Hypothalamus (tissue), 51 donors: Measurements from ENCODE around the gene ARHGAP22.

Experiments used
- DNase-seq, 51 donors: peaks; one replicate each; lab custom pipeline; 2025; lab: John Stamatoyannopoulos, UW

Gene ARHGAP22

DNA sequence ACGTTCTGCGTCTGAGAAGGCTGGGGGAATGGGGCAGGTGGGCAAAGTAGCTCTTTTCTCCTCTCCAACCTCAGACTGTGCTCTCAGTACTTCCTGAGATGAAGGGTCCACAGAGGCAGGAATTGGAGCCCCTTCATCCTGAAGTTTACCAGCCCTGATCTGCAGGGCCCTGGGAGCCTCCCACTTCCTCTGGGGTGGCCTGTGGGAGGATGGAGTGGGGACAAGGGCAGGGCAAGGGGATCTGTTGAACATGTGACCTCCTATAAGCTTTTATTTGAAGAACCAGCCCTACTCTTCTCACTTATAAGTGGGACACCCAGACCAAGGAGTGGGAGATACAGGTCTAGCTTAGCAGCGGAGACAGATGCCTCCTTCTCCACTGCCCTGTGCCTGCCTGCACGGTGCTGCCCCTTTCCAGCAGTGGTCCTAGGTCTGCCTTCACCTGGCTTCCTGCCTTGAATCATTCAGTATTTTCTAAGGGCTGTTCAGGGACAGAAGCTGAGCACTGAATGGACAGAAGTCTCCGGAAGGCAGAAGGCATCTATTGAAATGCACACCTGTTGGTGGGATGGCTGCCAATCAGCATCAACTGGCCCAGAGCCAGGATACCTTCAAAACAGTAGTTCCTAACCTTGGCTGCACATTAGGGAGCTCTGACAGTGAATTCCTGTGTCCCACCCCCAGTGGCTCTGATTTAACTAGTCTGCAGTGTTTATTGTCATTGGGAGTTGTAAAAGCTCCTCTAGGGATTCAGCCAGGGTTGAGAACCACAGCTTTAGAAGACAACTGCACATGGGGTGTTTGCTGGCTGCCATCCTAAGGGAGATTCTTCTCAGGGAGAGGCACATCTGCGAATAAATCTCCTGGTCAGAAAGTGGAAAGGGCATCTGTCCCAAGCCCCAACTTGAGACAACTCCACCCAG, 2.7 kb upstream of the ARHGAP22 start:
- no peak for DNase-seq

DNA sequence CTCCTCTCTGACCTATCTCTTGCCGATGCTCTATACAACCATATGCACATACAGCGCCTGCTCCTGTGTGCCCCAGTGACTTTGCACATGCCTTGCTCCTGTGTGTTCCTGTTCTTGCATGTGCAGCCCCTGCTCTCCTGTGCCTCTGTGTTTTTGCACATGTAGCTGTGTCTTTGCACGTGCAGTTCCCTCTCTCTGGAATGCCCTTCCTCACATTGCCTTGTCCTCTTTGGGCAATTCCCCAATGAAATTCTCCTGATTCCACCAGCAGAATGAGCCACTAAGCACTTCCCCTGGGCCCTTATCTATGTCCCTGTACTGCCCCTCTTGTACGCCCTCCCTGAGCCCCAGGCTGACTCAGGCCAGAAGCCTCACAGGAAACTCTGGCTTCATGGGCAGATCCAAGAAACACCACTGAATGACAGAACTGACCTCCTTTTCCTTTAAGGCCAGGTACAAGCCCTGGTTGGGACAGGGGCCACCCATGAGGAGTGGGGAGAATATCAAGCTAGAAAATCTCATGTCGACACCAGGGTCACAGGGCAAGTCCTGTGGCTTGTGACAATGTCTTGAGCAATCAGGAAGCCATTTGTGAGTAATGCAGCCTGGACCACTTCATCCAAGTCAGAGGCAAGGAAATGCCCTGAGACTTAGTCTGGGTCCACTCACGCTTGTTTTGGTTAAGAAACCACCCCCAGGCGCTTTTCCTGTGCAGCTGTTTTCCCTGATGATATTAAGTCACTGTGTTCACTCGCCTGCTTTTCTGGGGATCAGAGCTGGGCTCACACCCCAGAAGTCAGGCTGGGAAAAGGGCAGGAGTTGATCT, 1.9 kb upstream of the ARHGAP22 start:
- no peak for DNase-seq

GRCh38 chr10:48605786-48606529, 1.1 kb upstream of the ARHGAP22 start:
- no peak for DNase-seq

DNA sequence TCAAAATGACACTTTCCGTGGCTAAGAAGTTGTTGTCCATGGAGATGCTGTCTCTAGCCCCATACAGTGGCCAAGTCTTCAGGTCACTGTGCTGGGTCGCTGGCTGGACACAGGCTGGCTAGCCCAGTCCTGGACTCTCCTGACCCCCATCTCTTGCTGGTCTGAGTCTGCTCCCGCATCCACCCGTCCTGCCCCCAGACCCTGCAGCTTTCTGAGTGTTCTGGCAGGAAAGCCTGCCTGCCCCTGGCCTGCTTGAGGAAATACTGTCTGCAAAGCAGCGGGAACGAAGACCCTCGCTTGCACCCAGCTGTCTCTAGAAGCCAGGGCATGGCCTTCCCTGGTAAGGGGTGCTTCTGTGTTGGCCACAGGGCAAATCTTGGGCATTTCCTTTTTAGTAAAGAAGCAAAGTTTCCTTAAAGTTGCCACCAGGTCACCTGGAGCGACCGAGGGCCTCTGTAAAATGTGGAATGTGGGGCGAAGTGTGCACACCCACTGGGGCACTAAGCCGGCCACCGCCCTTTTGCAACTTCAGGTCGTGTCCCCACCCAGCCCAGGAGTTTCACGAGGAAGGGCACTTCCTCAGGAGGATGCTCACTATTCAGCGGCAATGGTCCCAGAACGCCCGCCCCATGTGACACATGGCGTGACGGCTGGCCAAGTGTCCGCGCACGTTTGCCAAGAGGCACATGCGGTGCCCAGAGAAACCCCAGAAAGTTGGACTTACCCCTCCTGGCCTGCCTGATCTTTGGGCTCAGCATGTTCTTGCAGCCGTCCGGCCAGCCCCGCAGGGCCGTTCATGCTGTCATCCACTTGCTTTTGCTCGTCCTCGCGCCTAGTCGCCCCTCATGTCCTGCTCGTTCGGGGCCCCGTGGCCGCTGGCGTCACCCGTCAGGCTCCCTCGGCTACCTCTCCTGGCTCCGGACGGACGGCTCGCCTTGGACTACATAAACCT, 558 bp downstream of the ARHGAP22 start:
- peak in 33 of 51 donors; percentile 28 to 87 (median 62) for DNase-seq

DNA sequence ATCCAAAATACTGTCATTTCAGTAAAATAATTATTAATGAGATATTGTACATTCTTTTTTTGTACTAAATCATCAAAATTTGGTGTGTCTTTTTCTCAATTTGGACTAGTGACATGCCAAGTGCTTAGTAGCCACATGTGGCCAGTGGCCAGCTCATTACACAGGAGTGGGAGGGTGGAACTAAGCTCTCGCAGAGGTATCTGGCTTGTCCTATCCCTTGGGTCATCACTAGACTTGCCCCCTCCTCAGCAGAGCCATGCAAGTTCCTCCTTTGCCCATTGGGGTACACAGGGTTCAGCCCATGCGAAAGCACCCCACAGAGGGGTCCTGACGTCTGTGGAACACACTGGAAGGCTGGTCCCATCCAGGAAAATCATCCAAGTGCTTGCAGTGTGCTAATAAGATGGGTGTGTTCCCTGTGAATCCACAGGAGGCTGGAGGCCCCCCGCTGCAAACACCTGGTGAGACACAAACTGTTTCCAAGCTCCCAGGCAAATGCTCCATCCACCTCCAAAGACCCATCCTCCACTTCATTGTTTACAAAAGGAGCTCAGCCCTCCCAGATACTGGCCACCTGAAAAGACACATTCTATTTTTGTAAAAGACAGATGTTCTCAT, 1.3 kb downstream of the ARHGAP22 start:
- DNase-seq = no peak

DNA sequence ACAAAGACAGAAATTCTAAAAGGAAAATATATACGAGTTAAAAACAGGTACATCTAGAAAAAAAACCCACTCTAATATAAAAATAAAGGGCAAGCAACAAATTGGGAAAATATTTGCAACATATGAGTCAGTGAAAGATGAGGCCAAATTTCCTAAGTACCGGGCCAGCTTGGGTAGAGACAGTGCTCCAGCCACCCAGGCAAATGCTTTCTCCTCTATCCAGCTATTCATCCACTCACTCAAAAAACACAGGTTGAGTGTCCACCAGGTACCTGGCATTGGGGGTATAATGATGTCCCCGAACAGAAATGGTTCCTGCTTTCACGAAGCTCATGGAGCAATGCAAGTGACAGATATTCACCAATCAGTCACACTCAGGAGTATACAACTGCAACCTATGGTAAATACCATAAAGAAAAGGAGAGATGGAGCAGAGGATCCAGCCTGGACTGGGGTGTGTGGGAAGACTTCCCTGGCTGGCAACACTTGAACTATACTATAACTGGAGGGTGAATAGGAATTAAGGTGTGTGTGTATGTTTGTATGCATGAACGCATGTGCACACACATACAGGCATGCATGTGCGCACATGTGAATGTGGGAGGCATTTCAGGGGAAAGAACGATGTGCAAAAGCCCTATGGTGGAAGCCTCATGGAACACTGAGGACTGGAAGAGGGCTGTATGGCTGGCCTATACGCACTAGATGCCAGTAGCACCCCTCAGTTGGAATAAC, 2.3 kb downstream of the ARHGAP22 start:
- no peak for DNase-seq

DNA sequence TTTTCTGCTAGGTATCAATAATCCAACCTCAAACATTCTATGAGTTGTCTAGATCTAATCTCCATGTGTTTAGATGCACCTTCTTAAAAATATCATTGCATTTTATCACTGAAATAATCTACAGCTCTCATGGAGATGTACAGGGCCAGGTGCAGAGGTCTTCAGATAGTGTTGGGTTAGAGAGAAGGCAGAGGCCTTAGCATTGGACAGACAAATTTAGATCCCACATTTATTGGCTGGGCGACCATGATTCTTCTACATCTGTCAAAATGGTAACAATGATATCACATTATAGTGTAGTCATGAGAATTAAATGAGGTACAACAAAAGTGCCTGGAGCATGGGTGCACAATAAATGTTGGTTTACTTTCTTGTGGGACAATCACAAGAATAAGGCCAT, 3.1 kb downstream of the ARHGAP22 start:
- DNase-seq = no peak

DNA sequence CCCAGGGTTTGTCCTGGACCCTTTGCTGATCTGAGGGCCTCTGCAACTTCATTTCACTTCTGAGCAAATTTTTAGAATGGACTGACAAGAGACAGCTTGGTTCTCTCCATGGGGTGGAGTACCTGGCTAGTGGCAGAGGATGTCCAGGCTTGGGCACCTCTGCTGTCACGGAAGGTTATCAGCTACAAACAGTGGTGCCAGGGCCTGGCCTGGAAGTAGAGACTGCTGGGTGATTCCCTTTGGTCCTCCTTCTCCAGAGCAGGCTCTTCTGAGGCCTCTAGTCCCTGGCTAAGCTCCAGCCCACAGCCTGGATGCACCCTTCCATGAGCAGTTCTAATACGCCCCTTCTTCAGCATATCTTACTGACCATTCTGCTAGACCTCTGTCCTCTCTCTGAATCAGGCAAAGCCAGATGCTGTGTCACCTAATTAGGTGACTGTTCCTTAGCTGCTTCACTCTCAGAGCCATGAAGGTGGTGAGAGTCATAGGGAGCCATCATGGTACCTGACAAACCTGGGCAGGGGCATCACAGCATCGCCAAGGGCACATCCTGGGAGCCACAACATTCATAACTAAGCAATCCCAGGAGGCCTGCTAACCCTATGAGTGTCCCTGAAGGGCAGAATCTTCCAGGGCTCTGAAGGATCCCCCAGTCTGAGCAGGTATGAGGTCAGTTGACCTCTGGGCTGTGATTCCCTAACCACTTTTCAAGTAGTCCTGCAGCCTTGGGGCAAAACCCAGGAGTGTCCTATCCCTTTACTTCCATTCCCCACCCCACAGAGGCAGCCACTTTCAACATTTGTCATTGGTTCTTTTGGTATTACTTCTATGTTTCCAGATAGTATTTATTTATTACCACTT, 4.0 kb downstream of the ARHGAP22 start:
- DNase-seq = no peak

GRCh38 chr10:48599830-48600134, 5.1 kb downstream of the ARHGAP22 start:
- DNase-seq = no peak

DNA sequence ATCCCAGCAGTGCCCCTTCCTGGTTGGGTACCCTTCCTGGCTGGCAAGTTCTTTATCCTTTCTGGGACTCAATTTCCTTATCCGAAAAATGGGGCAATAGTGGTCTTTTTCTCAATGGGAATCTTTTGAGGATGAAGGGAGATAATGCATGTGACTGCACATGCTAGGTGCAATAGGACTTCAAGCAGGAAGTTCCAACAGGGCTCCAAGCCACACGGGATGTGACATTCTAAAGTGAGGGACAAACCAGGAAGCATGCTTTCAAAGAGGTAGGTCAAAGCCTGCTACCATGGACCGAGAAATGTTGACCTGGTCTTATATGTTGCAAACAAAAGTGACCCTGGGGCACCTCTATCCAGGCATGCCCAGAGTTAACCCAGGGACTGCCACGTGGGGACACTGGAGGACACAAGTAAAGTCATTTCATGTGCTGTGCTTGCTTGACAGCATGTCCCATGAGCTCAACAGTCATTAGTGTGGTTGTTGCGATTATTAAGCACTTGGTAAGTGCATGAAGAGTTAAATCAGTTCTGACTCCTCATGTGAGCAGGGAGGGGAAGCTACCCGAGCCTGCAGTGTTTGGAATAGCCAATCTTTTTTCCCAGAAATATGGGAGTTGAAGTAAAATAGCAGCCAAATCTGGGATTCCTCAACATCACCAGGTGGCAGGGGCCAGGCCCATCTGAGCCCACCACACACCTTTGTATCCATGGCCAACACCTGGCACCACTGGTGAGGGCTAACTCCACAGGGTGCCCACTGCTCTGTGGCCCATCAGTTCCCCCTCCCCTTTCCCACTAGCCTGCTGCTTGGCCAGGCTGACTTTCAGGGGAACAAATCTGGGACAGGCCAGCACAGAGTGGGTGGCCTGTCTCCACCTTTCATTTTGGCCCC, 5.7 kb downstream of the ARHGAP22 start:
- DNase-seq = peak in 1 of 51 donors; percentile 33

GRCh38 chr10:48598243-48598935, 6.5 kb downstream of the ARHGAP22 start:
- DNase-seq = peak in 34 of 51 donors; percentile 18 to 88 (median 70)

GRCh38 chr10:48595539-48595932, 9.3 kb downstream of the ARHGAP22 start:
- DNase-seq = no peak

DNA sequence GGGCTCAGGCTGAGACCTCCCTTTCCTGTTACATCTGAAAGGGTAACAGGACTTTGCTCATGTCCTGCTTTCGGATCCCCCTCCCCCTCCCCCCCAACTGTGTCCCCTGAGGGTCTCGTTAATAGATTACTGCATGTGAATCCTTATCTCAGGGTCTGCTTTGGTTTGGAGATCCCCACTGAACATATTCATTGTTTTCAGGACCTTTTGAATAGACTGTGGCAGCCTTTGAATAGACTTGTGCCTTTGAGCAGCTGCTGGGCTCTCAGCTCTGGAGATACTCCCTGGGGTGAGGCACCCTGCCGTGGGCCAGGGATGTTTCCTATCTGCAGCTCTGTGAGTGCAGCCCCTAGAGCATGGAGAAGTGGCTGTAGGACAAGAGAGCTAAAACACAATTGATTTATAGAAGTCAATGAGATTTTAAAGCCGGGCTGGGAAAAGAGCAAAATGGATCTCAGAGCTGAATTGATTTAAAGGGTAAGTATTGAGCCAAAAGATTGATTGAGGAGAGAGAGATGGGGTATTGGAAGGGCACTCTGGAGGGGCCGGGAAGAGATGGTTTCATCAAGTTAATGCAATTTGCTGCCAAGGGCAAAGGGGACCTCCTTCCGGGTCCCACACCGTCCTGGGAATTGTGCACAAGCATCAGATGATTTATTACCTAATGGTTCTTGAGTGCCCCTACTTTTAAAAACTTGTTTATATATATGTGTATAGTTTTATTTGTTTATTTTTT, 9.9 kb downstream of the ARHGAP22 start:
- DNase-seq = no peak

GRCh38 chr10:48594371-48594770, 10.5 kb downstream of the ARHGAP22 start:
- DNase-seq = no peak

GRCh38 chr10:48592346-48592745, 12.5 kb downstream of the ARHGAP22 start:
- DNase-seq = no peak
